Stimulated activated naive CD8-positive, alpha-beta T cell treated with anti-CD3 and anti-CD28 coated beads, Interleukin-15, amount 100 ng/mL, for 72 hours (primary cell): Measurements from ENCODE around the gene CD7.

ENCODE experiments used
- ATAC-seq: fragments of 150-1000 bp; cut with Tn5 transposase; 2 replicates; pipeline ENCODE4 v1.10.0; 2021; ENCODE audit warnings: mild to moderate bottlenecking, moderate library complexity
- DNase-seq, 2 donors: peaks; one replicate each; pipeline ENCODE4 v3.0.0; 2021 to 2022
- H3K27ac Mint-ChIP-seq, 2 donors: one replicate each; pipeline ENCODE4 v1.8.0; 2022; ENCODE audit warnings: mild to moderate bottlenecking in 2 of 2, mixed read lengths in 2 of 2, moderate library complexity in 2 of 2
- H3K27me3 Mint-ChIP-seq: one replicate; pipeline ENCODE4 v1.8.0; 2022; ENCODE audit warnings: mixed read lengths
- H3K4me1 Mint-ChIP-seq: one replicate; pipeline ENCODE4 v1.8.0; 2022; ENCODE audit warnings: mild to moderate bottlenecking, mixed read lengths
- H3K4me3 Mint-ChIP-seq, 2 donors: one replicate each; pipeline ENCODE4 v1.8.0; 2022; ENCODE audit warnings: mild to moderate bottlenecking in 2 of 2, mixed read lengths in 2 of 2, moderate library complexity in 1 of 2
- H3K9me3 Mint-ChIP-seq, 2 donors: one replicate each; pipeline ENCODE4 v1.8.0; 2022; ENCODE audit warnings: mixed read lengths in 2 of 2

Gene CD7

GRCh38 chr17:82334622-82335394, 17.4 kb upstream of the CD7 start:
- DNase-seq = no peak
- peaks cover 42% of the 10 kb centered on the region for H3K27me3 Mint-ChIP-seq
- H3K9me3 Mint-ChIP-seq = no peaks in the 10 kb centered on the region
- H3K27ac Mint-ChIP-seq = peak overlapping the region; percentile 73 to 95
- no peak for ATAC-seq
- H3K4me3 Mint-ChIP-seq = peak overlapping the region; percentile 88 to 97
- peaks cover 54% of the 10 kb centered on the region for H3K4me1 Mint-ChIP-seq

DNA sequence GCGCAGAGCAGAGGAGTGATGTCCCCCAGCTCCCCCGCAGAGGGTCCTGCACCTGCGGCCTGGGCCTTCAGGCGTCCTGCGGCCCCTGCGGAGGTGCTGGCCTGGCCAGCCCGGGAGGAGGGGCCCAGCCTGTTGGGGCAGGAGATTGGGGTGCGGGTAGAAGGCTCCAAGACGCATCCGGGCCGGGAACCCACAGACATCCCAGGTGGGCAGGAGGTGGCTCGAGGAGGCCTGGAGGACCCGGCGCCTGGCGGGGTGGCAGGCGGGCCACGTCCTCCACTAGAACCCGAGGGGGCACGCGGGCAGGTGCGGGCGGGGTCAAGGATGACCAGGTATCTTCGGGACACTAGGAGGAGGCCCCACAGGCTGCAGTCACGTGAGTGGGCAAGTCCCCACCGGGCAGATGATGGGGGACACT, 16.8 kb upstream of the CD7 start:
- Mint-ChIP-seq H3K4me3 (peak overlapping the region; percentile 88 to 97), H3K27me3 (peaks cover 44% of the 10 kb centered on the region), H3K4me1 (peaks cover 51% of the 10 kb centered on the region), H3K9me3 (no peaks in the 10 kb centered on the region), H3K27ac (peak overlapping the region in 1 of 2 donors; percentile 59)
- no peak for ATAC-seq
- DNase-seq = no peak

DNA sequence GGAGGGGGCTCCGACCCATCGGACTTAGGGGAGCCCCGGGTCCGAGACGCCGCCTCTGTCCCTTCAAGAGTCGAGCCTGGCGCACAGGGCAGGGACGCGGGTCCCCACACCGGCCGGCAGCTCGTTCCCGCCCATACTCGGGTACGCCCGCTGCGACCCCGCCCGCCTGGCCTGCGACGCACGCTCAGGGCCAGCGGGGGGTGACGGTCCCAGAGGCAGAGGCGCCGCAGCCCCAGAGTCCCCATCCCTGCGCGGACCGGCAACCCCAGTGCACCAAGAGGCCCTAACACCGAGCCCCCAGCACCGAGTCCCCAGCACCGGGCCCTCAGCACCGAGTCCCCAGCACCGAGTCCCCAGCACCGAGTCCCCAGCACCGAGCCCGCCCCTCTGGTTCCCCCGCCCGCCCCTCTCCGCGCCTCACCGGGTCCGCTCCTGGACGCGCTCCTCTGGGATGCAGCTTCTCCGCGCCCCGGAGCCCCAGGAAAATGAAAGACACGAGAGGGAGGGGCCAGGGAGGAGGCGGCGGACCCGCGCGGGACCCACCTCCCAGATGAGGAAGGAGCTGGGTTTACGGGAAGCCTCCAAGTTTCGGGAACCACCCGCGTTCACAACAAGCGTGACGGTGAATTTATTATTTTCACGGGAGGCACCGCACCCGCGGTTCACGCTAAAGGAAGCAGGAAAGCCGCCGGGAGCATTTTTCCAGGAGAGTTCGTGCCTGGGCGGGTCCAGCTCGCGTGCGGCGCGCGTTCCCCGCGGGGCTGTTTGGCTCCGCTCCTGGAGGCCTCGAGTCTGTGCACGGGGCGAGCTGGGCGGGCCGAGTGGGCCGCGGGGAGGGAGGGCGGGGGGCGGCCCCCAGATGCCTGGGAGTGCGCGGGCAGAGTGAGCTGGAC, 16.1 kb upstream of the CD7 start, which contains the start of gene SECTM1:
TSS of gene SECTM1 (minus strand) at position 488 of the 893 bp plus-strand sequence. CDS start 6,526 bp downstream, outside the sequence.
- ATAC-seq (peak; percentile 59), DNase-seq (no peak)
- H3K4me3 Mint-ChIP-seq = peak within 1 kb of the TSS; percentile 88 to 97
- peaks cover 48% of the 10 kb centered on the region for H3K4me1 Mint-ChIP-seq
- peaks cover 44% of the 10 kb centered on the region for H3K27me3 Mint-ChIP-seq
- H3K9me3 Mint-ChIP-seq = no peaks in the 10 kb centered on the region
- H3K27ac Mint-ChIP-seq = peak within 1 kb of the TSS in 1 of 2 donors; percentile 59

GRCh38 chr17:82332669-82333278, 15.4 kb upstream of the CD7 start:
- peak; percentile 29 for ATAC-seq
- peaks cover 44% of the 10 kb centered on the region for H3K27me3 Mint-ChIP-seq
- H3K4me3 Mint-ChIP-seq = peak overlapping the region; percentile 69 to 80
- H3K4me1 Mint-ChIP-seq = peaks cover 53% of the 10 kb centered on the region
- no peak for DNase-seq
- H3K27ac Mint-ChIP-seq = peak overlapping the region in 1 of 2 donors; percentile 27
- H3K9me3 Mint-ChIP-seq = no peaks in the 10 kb centered on the region

GRCh38 chr17:82331345-82331939, 14.0 kb upstream of the CD7 start:
- peaks cover 56% of the 10 kb centered on the region for H3K4me1 Mint-ChIP-seq
- H3K4me3 Mint-ChIP-seq = no peak overlapping the region
- no peaks in the 10 kb centered on the region for H3K9me3 Mint-ChIP-seq
- H3K27ac Mint-ChIP-seq = no peak overlapping the region
- no peak for ATAC-seq
- H3K27me3 Mint-ChIP-seq = peaks cover 44% of the 10 kb centered on the region
- no peak for DNase-seq

DNA sequence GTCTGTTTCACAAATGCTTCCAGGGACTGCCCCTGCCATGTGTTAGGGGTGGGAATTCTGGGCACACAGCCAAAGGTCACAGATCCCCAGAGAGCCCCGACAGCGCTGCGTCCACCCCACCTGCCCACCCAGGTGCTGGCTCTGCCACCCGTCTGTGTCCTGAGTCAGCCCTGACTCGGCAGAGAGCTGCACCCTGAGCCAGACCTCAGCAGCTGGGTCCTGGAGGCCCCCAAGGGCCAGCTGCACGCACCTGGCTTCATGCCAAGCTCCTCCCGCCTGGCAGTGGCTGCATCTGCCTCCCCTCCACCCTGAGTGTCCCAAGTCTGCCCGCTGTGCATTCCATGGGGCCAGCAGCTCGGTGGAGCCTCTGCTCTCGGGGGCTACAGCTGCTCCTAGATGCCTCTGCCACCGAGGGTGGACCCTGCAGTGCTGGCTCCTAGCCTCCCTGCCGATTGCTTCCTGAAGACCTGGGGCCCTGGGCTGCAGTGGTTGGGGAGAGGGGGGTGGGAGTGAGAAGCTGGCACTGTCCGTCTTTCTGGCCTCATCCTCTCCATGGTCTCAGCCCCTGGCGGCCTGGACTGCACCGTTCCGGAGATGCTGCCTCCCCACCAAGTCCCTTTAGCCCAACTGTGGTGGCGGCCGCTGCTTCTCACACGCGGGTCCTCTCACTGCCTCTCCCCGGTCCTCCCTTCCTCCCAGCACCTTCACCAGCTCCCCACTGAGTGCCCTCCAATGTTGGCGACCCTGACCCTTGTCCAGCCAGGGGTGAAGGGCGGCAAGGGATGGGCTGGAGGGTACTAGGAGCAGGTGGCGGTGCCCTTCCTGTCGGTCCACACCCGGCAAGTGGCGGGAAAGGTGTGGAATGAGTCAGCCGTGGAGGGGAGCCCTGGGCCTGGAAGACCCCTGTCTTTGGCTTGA, 13.2 kb upstream of the CD7 start:
- Mint-ChIP-seq H3K27ac (no peak overlapping the region), H3K4me1 (peaks cover 53% of the 10 kb centered on the region), H3K4me3 (no peak overlapping the region), H3K9me3 (no peaks in the 10 kb centered on the region), H3K27me3 (peaks cover 44% of the 10 kb centered on the region)
- ATAC-seq (no peak), DNase-seq (no peak)

- Mint-ChIP-seq H3K4me3 (no peak overlapping the region), H3K27me3 (peaks cover 39% of the 10 kb centered on the region), H3K9me3 (no peaks in the 10 kb centered on the region), H3K27ac (peak overlapping the region in 1 of 2 donors; percentile 87), H3K4me1 (peaks cover 51% of the 10 kb centered on the region)
- no peak for ATAC-seq
- DNase-seq = no peak
These were observed 12.4 kb upstream of the CD7 start for GRCh38 chr17:82329683-82330321.

DNA sequence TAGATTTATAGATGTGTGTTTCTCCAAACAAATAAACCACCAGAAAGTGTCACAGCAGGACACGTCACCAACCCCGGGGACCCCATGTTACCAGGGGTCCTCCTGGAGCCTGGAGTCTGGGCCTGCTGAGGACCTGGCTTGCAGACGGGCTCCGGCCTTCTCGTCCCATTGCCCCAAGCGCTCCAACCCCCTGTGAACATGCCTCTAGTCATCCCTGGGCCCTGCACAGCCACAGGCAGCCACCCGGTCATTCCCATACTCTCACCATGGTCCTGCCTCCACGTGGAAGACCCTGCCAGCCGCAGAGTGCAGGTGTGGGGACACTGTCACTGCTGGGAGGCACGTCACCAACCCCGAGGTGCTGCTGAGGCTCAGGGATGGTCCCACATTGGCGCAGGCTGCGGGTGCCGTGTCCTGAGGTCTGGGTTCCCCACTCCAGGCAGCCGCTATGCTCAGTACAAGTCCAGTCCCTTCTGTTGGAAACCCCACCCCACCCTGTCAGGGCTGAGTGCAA, 11.6 kb upstream of the CD7 start:
- no peak overlapping the region for H3K4me3 Mint-ChIP-seq

GRCh38 chr17:82328141-82328993, 11.0 kb upstream of the CD7 start:
- Mint-ChIP-seq H3K9me3 (no peaks in the 10 kb centered on the region), H3K4me3 (no peak overlapping the region), H3K27ac (peak overlapping the region in 1 of 2 donors; percentile 40), H3K4me1 (peaks cover 59% of the 10 kb centered on the region), H3K27me3 (peaks cover 36% of the 10 kb centered on the region)
- ATAC-seq (no peak), DNase-seq (no peak)

More for the DNA sequence above, 11.6 kb upstream of the CD7 start:
- Mint-ChIP-seq H3K27ac (no peak overlapping the region), H3K27me3 (peaks cover 36% of the 10 kb centered on the region), H3K4me1 (peaks cover 52% of the 10 kb centered on the region), H3K9me3 (no peaks in the 10 kb centered on the region)
- ATAC-seq (no peak), DNase-seq (no peak)

- no peaks in the 10 kb centered on the region for H3K9me3 Mint-ChIP-seq
- no peak for ATAC-seq
- H3K4me3 Mint-ChIP-seq = no peak overlapping the region
- peaks cover 30% of the 10 kb centered on the region for H3K27me3 Mint-ChIP-seq
- DNase-seq = no peak
- peaks cover 60% of the 10 kb centered on the region for H3K4me1 Mint-ChIP-seq
- H3K27ac Mint-ChIP-seq = no peak overlapping the region
These were observed 10.3 kb upstream of the CD7 start for GRCh38 chr17:82327757-82328140.

GRCh38 chr17:82327289-82327688, 9.9 kb upstream of the CD7 start:
- H3K4me3 Mint-ChIP-seq = no peak overlapping the region
- no peak overlapping the region for H3K27ac Mint-ChIP-seq
- H3K9me3 Mint-ChIP-seq = no peaks in the 10 kb centered on the region
- ATAC-seq = no peak
- H3K4me1 Mint-ChIP-seq = peaks cover 60% of the 10 kb centered on the region
- DNase-seq = no peak
- peaks cover 26% of the 10 kb centered on the region for H3K27me3 Mint-ChIP-seq

DNA sequence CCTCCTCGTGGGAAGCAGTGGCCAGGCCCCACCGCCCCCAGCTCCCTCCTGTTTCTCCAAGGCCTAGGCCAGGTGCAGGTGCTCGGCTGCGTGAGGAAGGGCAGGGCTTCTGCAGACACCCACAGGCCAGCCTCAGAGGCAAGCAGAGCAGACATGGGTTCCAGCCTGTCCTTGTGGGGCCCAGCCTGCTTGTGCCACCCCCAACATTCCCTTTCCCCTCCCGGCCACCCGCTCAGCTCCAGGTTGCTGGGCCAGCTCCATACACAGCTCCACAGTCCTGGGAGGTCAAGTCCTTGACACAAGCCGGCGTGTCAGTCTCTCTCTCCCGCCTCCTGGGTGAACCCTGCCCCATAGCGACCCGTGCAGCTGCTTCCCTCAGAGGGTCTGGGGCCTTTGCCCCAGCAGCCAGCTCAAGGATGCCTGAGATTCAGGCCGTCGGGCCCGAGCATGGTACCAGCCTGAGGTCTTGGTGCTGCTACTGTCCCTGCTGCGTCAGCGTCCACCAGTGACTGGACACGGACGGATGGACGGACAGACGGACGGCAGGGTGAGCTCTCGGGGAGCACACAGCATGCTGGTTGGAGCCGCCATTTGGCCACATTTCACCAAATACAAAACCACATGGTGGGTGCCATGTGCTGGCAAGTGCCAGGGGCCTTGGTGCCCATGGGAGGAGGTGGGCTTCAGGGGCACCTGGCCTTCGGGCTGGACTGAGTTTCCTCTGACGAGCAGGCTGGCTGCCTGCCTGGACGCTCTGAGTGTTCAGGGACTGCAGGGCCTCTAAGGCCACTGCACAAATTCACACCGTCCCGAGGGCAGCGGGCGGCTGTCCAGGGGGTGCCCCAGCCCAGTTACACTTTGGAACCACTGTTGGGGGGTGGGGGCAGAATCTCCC, 8.1 kb upstream of the CD7 start:
- peaks cover 9% of the 10 kb centered on the region for H3K27me3 Mint-ChIP-seq
- no peaks in the 10 kb centered on the region for H3K9me3 Mint-ChIP-seq
- ATAC-seq (no peak), DNase-seq (no peak)
- peak overlapping the region in 1 of 2 donors; percentile 34 for H3K27ac Mint-ChIP-seq
- peaks cover 58% of the 10 kb centered on the region for H3K4me1 Mint-ChIP-seq
- H3K4me3 Mint-ChIP-seq = no peak overlapping the region
